GM12873 (cell line): ENCODE data around the gene SCN1B.

ENCODE experiments used
- TF ChIP-seq, protein P1 (sequence below): IDR thresholded peaks from 2 replicates; pipeline ENCODE4 v1.5.1; 2012; ENCODE audit warnings: low read depth, mild to moderate bottlenecking, moderate library complexity, low read length, control low read depth; ENCODE audit not compliant: insufficient read depth; ENCODE audit errors: missing control alignments

SCN1B gene

GRCh38 chr19:35060160-35060855 lies 30.0 kb downstream of the SCN1B start:
- TF ChIP-seq, protein P1, sequence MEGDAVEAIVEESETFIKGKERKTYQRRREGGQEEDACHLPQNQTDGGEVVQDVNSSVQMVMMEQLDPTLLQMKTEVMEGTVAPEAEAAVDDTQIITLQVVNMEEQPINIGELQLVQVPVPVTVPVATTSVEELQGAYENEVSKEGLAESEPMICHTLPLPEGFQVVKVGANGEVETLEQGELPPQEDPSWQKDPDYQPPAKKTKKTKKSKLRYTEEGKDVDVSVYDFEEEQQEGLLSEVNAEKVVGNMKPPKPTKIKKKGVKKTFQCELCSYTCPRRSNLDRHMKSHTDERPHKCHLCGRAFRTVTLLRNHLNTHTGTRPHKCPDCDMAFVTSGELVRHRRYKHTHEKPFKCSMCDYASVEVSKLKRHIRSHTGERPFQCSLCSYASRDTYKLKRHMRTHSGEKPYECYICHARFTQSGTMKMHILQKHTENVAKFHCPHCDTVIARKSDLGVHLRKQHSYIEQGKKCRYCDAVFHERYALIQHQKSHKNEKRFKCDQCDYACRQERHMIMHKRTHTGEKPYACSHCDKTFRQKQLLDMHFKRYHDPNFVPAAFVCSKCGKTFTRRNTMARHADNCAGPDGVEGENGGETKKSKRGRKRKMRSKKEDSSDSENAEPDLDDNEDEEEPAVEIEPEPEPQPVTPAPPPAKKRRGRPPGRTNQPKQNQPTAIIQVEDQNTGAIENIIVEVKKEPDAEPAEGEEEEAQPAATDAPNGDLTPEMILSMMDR = no peak

DNA sequence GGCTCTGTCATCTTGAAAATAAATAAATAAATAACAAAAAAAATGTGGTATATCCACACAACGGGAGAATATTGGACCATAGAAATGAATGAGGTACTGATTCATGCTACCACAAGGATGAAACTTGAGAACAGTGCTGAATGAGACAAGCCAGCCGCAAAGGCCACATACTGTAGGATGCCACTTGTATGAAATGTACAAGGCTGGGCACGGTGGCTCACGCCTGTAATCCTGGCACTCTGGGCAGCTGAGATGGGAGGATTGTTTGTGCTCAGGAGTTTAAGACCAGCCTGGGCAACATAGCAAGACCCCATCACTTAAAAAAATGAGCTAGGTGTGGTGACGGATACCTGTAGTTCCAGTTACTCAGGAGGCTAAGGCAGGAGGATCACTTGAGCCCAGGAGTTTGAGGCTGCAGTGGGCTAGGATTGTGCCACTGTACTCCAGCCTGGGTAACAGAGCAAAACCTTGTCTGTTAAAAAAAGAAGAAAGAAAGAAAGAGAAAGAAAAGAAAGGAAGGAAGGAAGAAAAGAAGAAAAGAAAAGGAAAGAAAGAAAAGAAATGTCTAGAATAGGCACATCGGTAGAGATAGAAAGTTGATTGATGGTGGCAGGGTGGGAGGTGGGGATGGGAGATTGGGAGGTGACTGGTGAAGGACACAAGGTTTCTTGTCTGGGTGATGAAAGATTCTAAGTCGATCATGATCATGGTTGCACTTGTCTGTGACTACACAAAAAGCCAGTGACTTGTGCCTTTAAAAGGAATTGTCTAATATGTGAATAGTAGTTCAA lies 31.5 kb downstream of the SCN1B start:
- TF ChIP-seq, protein P1 = no peak

- TF ChIP-seq, protein P1 = no peak
These were observed 32.7 kb downstream of the SCN1B start for GRCh38 chr19:35062942-35063341.

GRCh38 chr19:35063940-35064818 lies 33.9 kb downstream of the SCN1B start:
- TF ChIP-seq, protein P1 = no peak

GRCh38 chr19:35065574-35065973 lies 35.3 kb downstream of the SCN1B start:
- TF ChIP-seq, protein P1 = no peak

DNA sequence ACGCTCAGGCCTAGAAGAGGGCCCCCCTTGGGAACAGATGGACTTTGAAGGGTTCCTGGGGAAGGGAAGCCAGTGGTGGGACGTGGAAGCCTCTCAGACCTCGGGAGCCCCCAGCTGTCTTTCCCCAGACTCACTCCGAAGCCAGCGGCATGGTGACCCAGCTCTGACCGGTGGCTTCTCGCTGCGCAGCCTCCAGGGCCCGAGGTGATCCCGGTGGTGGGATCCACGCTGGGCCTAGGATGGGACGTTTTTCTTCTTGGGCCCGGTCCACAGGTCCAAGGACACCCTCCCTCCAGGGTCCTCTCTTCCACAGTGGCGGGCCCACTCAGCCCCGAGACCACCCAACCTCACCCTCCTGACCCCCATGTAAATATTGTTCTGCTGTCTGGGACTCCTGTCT lies 35.9 kb downstream of the SCN1B start:
- TF ChIP-seq, protein P1 = no peak
